Anterior cingulate cortex (tissue), 58 donors: ENCODE data around the gene ATF2.

Experiments
- DNase-seq, 58 donors: peaks; one replicate each; lab custom pipeline; 2025; lab: John Stamatoyannopoulos, UW

Gene ATF2

GRCh38 chr2:175035806-175036205, 132.2 kb downstream of the ATF2 start:
- DNase-seq = no peak

DNA sequence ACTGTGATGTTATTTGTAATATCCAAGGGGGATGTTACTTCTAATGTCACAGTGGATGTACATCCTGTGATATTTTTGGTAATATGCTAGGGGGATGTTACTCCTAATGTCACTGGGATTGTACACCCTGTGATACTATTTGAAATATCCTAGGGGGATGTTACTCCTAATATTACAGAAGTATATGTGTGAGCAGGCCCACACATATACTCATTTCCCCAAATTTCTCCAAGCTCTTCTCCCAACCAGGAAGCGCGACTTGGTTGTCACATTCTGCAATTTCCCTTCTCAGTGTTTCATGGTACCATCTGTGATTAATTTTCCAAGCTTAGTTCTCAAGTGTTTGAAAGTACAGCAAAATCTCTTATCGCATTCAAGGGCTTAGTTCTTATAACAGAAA, 133.3 kb downstream of the ATF2 start:
- no peak for DNase-seq

GRCh38 chr2:175030380-175031271, 137.4 kb downstream of the ATF2 start:
- peak in 12 of 58 donors; percentile 0 to 28 (median 2) for DNase-seq

DNA sequence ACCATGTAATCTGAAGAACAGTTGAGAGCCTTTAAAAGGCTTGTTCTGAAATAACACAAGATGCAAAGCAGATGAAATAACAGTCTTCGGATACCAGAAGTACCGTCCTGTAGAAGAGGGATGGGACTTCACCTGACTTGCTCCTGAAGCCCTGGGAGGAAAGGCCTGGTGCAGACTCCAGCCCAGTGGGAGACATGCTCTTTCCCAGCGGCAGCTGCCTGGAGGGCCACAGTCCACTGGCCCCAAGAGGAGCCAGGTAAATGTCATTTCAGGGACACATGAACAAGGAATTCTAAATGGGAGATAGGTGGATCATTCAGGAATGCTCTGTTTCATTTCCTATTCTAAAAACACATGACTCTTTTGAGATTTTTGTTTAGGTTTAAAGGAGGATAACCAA, 140.2 kb downstream of the ATF2 start:
- DNase-seq = no peak

DNA sequence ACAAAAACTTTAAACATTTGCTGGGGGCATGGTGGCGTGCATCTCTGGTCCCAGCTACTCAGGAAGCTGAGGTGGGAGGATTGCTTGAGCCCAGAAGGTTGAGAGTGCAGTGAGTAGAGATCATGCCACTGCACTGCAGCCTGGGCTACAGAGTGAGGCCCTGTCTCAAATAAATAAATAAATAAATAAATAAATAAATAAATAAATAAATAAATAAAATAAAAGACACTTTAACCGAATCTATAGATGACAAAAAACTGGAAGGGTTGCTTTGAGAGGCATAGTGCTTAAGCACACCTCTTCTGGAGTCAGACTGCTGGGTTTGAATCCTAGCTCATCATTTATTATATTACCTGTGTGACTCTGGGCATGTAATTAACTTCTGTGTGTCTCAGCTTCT, 141.6 kb downstream of the ATF2 start:
- DNase-seq = no peak

DNA sequence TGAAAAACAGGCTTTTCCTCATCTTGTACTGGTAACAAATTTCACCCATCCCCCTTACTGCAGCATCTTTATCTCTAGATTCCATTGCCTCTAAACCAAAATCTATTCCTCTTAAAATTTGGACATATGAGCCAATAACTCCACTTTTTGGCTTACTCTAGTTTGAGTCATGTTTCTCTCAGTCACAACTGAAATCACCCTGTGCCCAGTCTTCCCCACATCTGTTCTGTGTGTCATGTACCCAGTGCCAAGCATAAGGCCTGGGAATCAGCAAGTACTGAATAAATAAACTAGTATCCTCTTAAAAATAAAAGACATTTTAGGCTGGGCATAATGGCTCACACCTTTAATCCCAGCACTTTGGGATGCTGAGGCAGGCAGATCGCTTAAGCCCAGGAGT, 142.1 kb downstream of the ATF2 start:
- no peak for DNase-seq

DNA sequence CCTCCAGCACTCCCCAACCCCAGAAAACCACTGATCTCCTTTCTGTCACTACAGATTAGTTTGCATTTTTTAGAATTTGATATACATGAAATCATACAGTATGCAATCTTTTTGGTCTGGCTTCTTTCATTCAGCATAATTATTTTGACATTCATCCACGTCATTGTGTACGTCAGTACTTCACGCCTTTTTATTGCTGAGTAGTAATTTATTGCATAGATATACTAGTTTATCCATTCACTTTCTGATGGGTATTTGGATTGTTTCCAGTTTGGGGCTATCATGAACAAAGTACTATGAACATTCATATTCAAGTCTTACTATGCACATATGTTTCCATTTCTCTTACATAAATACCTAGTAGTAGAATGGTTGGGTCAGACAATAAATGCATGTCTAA, 142.8 kb downstream of the ATF2 start:
- DNase-seq = no peak

DNA sequence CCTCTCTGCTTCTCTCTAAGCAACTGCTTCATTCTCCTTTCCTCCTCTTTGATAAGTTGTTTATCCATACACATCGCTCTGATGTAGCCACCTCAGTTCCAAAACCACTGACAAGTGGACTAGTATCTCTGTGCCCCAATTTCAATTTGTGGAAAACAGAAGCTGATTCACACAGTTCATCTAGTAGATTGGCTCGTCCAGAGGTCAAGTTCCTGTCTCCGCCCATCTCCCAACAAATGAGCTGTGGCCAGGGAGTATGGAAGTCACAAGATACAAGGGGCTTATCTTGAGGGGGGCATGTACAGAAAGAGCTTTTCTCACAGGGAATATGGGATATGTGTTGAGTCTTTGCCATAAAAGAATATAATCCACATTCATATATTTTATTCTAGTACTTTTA, 145.1 kb downstream of the ATF2 start:
- no peak for DNase-seq
